Smooth muscle cell (in vitro differentiated cells): ENCODE results near the gene REXO1. TPM values are rescaled to one million over a fixed set of nuclear protein-coding genes. Genes with fewer than 3 reads are reported as not detected.

Experiments used
- DNase-seq: peaks from one replicate; lab custom pipeline; 2025; ENCODE audit not compliant: unreplicated experiment; lab: John Stamatoyannopoulos, UW
- H2AFZ ChIP-seq: fragments of 200-600 bp; sonication (generic); 2 replicates; pipeline ENCODE4 v1.6.0; 2016; ENCODE audit warnings: antibody characterized with exemption, low read depth, mild to moderate bottlenecking
- H3F3A ChIP-seq: fragments of 200-600 bp; sonication (generic); 2 replicates; pipeline ENCODE4 v1.6.0; 2017; ENCODE audit warnings: antibody characterized with exemption, low read depth
- H3K27ac ChIP-seq: fragments of 200-600 bp; sonication (generic); 2 replicates; pipeline ENCODE4 v1.5.1; 2016; ENCODE audit warnings: low read depth, mild to moderate bottlenecking
- H3K27me3 ChIP-seq: fragments of 200-600 bp; sonication (generic); 2 replicates; pipeline ENCODE4 v1.6.1; 2016; ENCODE audit warnings: low read depth, mild to moderate bottlenecking
- H3K36me3 ChIP-seq: fragments of 200-600 bp; sonication (generic); 2 replicates; pipeline ENCODE4 v1.5.1; 2016; ENCODE audit warnings: low read depth
- H3K4me1 ChIP-seq: fragments of 200-600 bp; sonication (generic); 2 replicates; pipeline ENCODE4 v1.5.1; 2016; ENCODE audit warnings: low read depth
- H3K4me2 ChIP-seq: fragments of 200-600 bp; sonication (generic); 2 replicates; pipeline ENCODE4 v1.6.0; 2016; ENCODE audit warnings: mild to moderate bottlenecking
- H3K4me3 ChIP-seq: fragments of 200-600 bp; sonication (generic); 2 replicates; pipeline ENCODE4 v1.5.1; 2016; ENCODE audit warnings: mild to moderate bottlenecking
- H3K79me2 ChIP-seq: fragments of 200-600 bp; sonication (generic); 2 replicates; pipeline ENCODE4 v1.6.0; 2016; ENCODE audit warnings: low read depth, mild to moderate bottlenecking
- H3K9ac ChIP-seq: fragments of 200-600 bp; sonication (generic); 2 replicates; pipeline ENCODE4 v1.6.0; 2016; ENCODE audit warnings: low read depth
- H3K9me3 ChIP-seq: fragments of 200-600 bp; sonication (generic); replicated peaks from 2 replicates; pipeline ENCODE4 v1.5.1; 2016; ENCODE audit warnings: low read depth
- H4K20me1 ChIP-seq: fragments of 200-600 bp; sonication (generic); 2 replicates; pipeline ENCODE4 v1.6.0; 2016; ENCODE audit warnings: low read depth
- WGBS: methylation state at CpG from one replicate; pipeline ENCODE4 v1.1.7; 2016; ENCODE audit warnings: low lambda C conversion rate; 5-methylcytosine and 5-hydroxymethylcytosine counted together
- polyA plus RNA-seq: library from polyadenylated mRNA; unstranded; fragments of >200 nt; fragmentation: Nextera tagmentation; extraction: Ambion mirVana; gene quantifications from 2 replicates; pipeline ENCODE4 v1.2.1, GENCODE V29; 2016
- total RNA-seq: library from RNA; depleted of rRNA; stranded (reverse); fragments of >200 nt; gene quantifications from 2 replicates; pipeline ENCODE4 v1.2.3, GENCODE V29; 2014
- TF ChIP-seq, protein P1 (sequence below): fragments of 200-600 bp; sonication (generic); IDR thresholded peaks from 2 replicates; pipeline ENCODE4 v1.5.1; 2017; ENCODE audit warnings: borderline replicate concordance, mild to moderate bottlenecking, antibody characterized with exemption; ENCODE audit not compliant: insufficient read depth, poor library complexity, severe bottlenecking

The REXO1 gene
- total and polyA plus RNA-seq, 2 experiments from 2014 or later: 10.6 to 11.6 TPM

DNA sequence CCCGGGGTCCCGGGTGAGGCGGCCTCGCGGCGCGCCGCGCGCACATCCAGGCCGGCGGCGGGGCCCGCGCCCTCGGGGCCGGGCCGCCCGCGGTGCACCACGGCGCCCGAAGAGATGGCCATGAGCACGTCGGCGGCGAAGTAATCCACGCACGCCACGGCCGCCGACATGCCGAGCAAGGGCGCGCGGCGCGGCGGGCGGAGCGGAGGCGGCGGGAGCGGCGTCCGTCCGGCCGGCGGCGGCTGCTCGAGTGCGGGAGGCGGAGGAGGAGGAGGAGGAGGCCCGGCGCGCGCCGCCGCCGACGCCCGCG is 15.0 kb upstream of the REXO1 start, which contains the start of gene KLF16:
Gene KLF16 (minus strand): TSS at position 252 of the 310 bp plus-strand sequence. CDS start 82 bp downstream, at position 170.
- WGBS: 2% methylated on average over 9 of the region's 63 CpGs
- Histone ChIP-seq H4K20me1 (peaks cover 43% of the 10 kb centered on the region), H3K4me1 (peaks cover 31% of the 10 kb centered on the region), H3K79me2 (peaks cover 43% of the 10 kb centered on the region), H3K9ac (peak within 1 kb of the TSS; percentile 62), H3F3A (no peaks in the 10 kb centered on the region), H3K27ac (peak within 1 kb of the TSS; percentile 45), H3K4me3 (peak within 1 kb of the TSS; percentile 80), H3K9me3 (no peaks in the 10 kb centered on the region), H3K4me2 (peak within 1 kb of the TSS; percentile 100), H3K36me3 (no peaks in the 10 kb centered on the region), H3K27me3 (no peaks in the 10 kb centered on the region), H2AFZ (peak within 1 kb of the TSS; percentile 22)
- TF ChIP-seq, protein P1, sequence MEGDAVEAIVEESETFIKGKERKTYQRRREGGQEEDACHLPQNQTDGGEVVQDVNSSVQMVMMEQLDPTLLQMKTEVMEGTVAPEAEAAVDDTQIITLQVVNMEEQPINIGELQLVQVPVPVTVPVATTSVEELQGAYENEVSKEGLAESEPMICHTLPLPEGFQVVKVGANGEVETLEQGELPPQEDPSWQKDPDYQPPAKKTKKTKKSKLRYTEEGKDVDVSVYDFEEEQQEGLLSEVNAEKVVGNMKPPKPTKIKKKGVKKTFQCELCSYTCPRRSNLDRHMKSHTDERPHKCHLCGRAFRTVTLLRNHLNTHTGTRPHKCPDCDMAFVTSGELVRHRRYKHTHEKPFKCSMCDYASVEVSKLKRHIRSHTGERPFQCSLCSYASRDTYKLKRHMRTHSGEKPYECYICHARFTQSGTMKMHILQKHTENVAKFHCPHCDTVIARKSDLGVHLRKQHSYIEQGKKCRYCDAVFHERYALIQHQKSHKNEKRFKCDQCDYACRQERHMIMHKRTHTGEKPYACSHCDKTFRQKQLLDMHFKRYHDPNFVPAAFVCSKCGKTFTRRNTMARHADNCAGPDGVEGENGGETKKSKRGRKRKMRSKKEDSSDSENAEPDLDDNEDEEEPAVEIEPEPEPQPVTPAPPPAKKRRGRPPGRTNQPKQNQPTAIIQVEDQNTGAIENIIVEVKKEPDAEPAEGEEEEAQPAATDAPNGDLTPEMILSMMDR: no peak
- no peak for DNase-seq

DNA sequence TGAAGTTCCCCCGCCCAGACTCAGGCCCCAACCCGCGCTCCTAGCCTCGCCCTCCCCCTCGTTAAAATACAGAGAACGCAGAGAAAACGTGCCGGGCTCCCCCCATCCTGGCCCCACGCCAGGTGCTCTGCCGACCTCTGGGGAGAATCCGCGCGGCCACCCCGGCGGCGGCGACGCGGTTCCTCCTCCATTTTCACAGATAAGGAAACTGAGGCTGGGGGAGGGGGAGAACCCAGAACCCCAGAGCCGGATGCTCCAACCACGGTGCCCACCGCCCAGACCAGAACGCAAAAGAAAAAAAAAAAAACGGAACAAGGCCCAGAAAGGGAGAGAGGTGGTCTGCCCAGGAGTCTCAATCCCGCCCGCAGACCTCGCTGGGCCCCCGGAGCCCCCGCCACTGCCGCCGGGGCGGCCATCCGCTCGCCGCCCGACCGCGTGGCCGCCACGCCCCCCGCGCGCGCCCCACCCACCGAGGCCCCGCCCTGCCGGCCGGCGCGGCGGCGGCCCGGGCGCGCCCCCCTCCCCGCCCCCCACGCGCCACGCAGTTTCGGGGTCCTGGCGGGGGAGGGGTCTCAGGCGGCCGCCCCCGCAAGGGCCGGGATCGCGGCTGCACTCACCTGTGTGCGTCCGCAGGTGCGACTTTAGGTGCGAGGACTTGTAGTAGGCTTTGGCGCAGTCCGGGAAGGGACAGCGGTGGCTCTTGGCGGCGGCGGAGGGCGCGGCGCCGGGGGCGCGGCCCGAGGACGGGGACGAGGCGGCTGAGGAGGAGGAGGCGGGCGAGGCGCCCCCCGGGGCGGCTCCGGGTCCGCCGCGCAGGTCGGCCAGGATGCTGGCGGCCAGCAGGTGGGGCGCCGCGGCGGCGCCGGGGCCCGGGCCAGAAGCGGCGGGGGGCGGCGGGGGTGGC is 14.4 kb upstream of the REXO1 start:
- Histone ChIP-seq H3K4me2 (peak overlapping the region; percentile 100), H3K4me3 (peak overlapping the region; percentile 80), H3K27ac (no peak overlapping the region), H3K79me2 (peaks cover 49% of the 10 kb centered on the region), H3K9me3 (no peaks in the 10 kb centered on the region), H3K9ac (peak overlapping the region; percentile 62), H3F3A (no peaks in the 10 kb centered on the region), H3K36me3 (no peaks in the 10 kb centered on the region), H3K4me1 (peaks cover 31% of the 10 kb centered on the region), H3K27me3 (no peaks in the 10 kb centered on the region), H2AFZ (no peak overlapping the region), H4K20me1 (peaks cover 49% of the 10 kb centered on the region)
- under 1% methylated on average over 48 of the region's 109 CpGs for WGBS
- TF ChIP-seq, protein P1: no peak
- no peak for DNase-seq

DNA sequence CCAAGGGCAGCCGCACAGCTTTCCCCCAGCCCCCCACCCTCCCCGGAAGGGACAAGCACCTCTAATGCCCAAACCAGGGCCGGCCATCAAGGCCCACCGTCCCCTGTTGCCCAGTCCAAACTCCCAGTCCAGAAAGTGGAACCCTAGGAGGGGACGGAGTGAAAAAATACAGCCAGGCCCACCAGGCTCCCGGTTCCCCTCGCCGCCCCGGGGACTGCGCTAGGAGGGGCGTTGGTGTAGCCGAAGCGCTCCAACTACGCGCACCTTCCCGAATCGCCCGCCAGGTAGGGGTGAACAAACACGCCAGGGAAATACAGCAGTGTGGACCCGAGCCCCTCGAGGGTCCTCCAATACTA is 13.8 kb upstream of the REXO1 start:
- Histone ChIP-seq H3K4me1 (peaks cover 38% of the 10 kb centered on the region), H3K4me2 (peak overlapping the region; percentile 100), H3K79me2 (peaks cover 55% of the 10 kb centered on the region), H4K20me1 (peaks cover 55% of the 10 kb centered on the region), H3K4me3 (peak overlapping the region; percentile 80), H2AFZ (no peak overlapping the region), H3K9me3 (no peaks in the 10 kb centered on the region), H3K36me3 (no peaks in the 10 kb centered on the region), H3K27me3 (no peaks in the 10 kb centered on the region), H3K9ac (peak overlapping the region; percentile 62), H3F3A (no peaks in the 10 kb centered on the region), H3K27ac (no peak overlapping the region)
- TF ChIP-seq, protein P1: no peak
- no peak for DNase-seq
- WGBS: under 1% methylated on average over 18 of the region's 21 CpGs
